ENCODE measurements around the gene SORCS3.

SORCS3 gene

GRCh38 chr10:104941662-104942061 is 300.6 kb downstream of the SORCS3 start:
- no peak overlapping the region for H2AFZ ChIP-seq (ENCODE audit: low read depth)
- no peak overlapping the region for H3K27ac ChIP-seq
- no peaks in the 10 kb centered on the region for H3K79me2 ChIP-seq (ENCODE audit: insufficient read depth, low read depth)
- TF ChIP-seq, protein P1, sequence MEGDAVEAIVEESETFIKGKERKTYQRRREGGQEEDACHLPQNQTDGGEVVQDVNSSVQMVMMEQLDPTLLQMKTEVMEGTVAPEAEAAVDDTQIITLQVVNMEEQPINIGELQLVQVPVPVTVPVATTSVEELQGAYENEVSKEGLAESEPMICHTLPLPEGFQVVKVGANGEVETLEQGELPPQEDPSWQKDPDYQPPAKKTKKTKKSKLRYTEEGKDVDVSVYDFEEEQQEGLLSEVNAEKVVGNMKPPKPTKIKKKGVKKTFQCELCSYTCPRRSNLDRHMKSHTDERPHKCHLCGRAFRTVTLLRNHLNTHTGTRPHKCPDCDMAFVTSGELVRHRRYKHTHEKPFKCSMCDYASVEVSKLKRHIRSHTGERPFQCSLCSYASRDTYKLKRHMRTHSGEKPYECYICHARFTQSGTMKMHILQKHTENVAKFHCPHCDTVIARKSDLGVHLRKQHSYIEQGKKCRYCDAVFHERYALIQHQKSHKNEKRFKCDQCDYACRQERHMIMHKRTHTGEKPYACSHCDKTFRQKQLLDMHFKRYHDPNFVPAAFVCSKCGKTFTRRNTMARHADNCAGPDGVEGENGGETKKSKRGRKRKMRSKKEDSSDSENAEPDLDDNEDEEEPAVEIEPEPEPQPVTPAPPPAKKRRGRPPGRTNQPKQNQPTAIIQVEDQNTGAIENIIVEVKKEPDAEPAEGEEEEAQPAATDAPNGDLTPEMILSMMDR (conservative IDR thresholded peaks at IDR 0.05; ENCODE audit: low read depth, low read length) = no peak
- H3K9ac ChIP-seq = no peak overlapping the region
- H3K4me1 ChIP-seq (ENCODE audit: low read depth, poor library complexity, severe bottlenecking) = no peaks in the 10 kb centered on the region
- H3K36me3 ChIP-seq (ENCODE audit: insufficient read depth) = no peaks in the 10 kb centered on the region
- no peak overlapping the region for H3K4me3 ChIP-seq (IDR thresholded peaks at IDR 0.05; ENCODE audit: insufficient read depth, low read depth, low read length)
- no peaks in the 10 kb centered on the region for H3K27me3 ChIP-seq (ENCODE audit: insufficient read depth, low read depth)
- H3K4me2 ChIP-seq = no peak overlapping the region
- H4K20me1 ChIP-seq (ENCODE audit: insufficient read depth) = no peaks in the 10 kb centered on the region

DNA sequence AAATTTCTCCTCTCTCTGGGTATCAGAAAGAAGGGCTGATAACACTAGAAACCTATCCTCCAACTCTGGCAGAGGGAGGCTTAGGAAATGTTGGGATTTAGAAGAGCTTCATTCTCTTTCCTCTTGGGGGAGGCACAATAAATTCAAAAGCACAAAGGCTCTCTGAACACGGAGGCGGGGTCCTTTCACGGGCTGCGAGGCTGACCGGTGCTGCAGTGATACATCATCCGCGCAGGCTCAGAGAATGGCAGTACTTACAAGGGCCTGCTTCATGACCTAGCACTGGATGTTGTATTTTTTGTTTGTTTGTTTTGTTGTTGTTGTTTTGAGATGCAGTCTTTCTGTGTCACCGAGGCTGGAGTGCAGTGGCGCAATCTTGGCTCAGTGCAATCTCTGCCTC is 306.2 kb downstream of the SORCS3 start:
- no peaks in the 10 kb centered on the region for H4K20me1 ChIP-seq (ENCODE audit: insufficient read depth)
- no peak overlapping the region for H3K4me2 ChIP-seq
- H3K9ac ChIP-seq = no peak overlapping the region
- no peak overlapping the region for H2AFZ ChIP-seq (ENCODE audit: low read depth)
- H3K27me3 ChIP-seq (ENCODE audit: insufficient read depth, low read depth) = no peaks in the 10 kb centered on the region
- no peaks in the 10 kb centered on the region for H3K4me1 ChIP-seq (ENCODE audit: low read depth, poor library complexity, severe bottlenecking)
- H3K79me2 ChIP-seq (ENCODE audit: insufficient read depth, low read depth) = no peaks in the 10 kb centered on the region
- H3K36me3 ChIP-seq (ENCODE audit: insufficient read depth) = no peaks in the 10 kb centered on the region
- H3K27ac ChIP-seq = no peak overlapping the region
- TF ChIP-seq, protein P1 (conservative IDR thresholded peaks at IDR 0.05; ENCODE audit: low read depth, low read length) = no peak
- no peak overlapping the region for H3K4me3 ChIP-seq (IDR thresholded peaks at IDR 0.05; ENCODE audit: insufficient read depth, low read depth, low read length)

- H3K4me1 ChIP-seq (ENCODE audit: low read depth, poor library complexity, severe bottlenecking) = no peaks in the 10 kb centered on the region
- no peak overlapping the region for H3K4me2 ChIP-seq
- no peak overlapping the region for H2AFZ ChIP-seq (ENCODE audit: low read depth)
- no peaks in the 10 kb centered on the region for H3K79me2 ChIP-seq (ENCODE audit: insufficient read depth, low read depth)
- TF ChIP-seq, protein P1 (conservative IDR thresholded peaks at IDR 0.05; ENCODE audit: low read depth, low read length) = no peak
- H3K27ac ChIP-seq = no peak overlapping the region
- H3K4me3 ChIP-seq (IDR thresholded peaks at IDR 0.05; ENCODE audit: insufficient read depth, low read depth, low read length) = no peak overlapping the region
- H3K36me3 ChIP-seq (ENCODE audit: insufficient read depth) = no peaks in the 10 kb centered on the region
- no peaks in the 10 kb centered on the region for H4K20me1 ChIP-seq (ENCODE audit: insufficient read depth)
- H3K9ac ChIP-seq = no peak overlapping the region
- no peaks in the 10 kb centered on the region for H3K27me3 ChIP-seq (ENCODE audit: insufficient read depth, low read depth)
Measured at GRCh38 chr10:104957178-104957841, 316.2 kb downstream of the SORCS3 start.

- H3K9ac ChIP-seq = no peak overlapping the region
- no peak overlapping the region for H3K4me2 ChIP-seq
- TF ChIP-seq, protein P1 (conservative IDR thresholded peaks at IDR 0.05; ENCODE audit: low read depth, low read length) = no peak
- H3K79me2 ChIP-seq (ENCODE audit: insufficient read depth, low read depth) = no peaks in the 10 kb centered on the region
- H3K36me3 ChIP-seq (ENCODE audit: insufficient read depth) = no peaks in the 10 kb centered on the region
- no peaks in the 10 kb centered on the region for H3K27me3 ChIP-seq (ENCODE audit: insufficient read depth, low read depth)
- H3K4me3 ChIP-seq (IDR thresholded peaks at IDR 0.05; ENCODE audit: insufficient read depth, low read depth, low read length) = no peak overlapping the region
- no peaks in the 10 kb centered on the region for H4K20me1 ChIP-seq (ENCODE audit: insufficient read depth)
- no peaks in the 10 kb centered on the region for H3K4me1 ChIP-seq (ENCODE audit: low read depth, poor library complexity, severe bottlenecking)
- H2AFZ ChIP-seq (ENCODE audit: low read depth) = no peak overlapping the region
- no peak overlapping the region for H3K27ac ChIP-seq
Measured at GRCh38 chr10:104966563-104967297, 325.6 kb downstream of the SORCS3 start.
